ENCODE measurements around the gene AACS.

Gene AACS

GRCh38 chr12:125187780-125188741 is 122.8 kb downstream of the AACS start:
- no peak for DNase-seq

GRCh38 chr12:125189015-125189414 is 123.8 kb downstream of the AACS start:
- no peak for DNase-seq

- DNase-seq, result no peak
Observed at GRCh38 chr12:125189502-125189901, 124.3 kb downstream of the AACS start.

GRCh38 chr12:125191361-125192087 is 126.3 kb downstream of the AACS start:
- no peak for DNase-seq

GRCh38 chr12:125192690-125193221 is 127.5 kb downstream of the AACS start:
- DNase-seq, result no peak

Data from activated naive CD4-positive, alpha-beta T cell treated with Interleukin-2 at 50 U/mL for 16 hours (primary cell).